ENCODE data around the gene PHLPP1. TPM values are rescaled to one million over a fixed set of nuclear protein-coding genes. Genes with fewer than 3 reads are reported as not detected.

PHLPP1 gene
- total RNA-seq, 2 experiments from 2014 or later = 6.8 to 7.1 TPM

DNA sequence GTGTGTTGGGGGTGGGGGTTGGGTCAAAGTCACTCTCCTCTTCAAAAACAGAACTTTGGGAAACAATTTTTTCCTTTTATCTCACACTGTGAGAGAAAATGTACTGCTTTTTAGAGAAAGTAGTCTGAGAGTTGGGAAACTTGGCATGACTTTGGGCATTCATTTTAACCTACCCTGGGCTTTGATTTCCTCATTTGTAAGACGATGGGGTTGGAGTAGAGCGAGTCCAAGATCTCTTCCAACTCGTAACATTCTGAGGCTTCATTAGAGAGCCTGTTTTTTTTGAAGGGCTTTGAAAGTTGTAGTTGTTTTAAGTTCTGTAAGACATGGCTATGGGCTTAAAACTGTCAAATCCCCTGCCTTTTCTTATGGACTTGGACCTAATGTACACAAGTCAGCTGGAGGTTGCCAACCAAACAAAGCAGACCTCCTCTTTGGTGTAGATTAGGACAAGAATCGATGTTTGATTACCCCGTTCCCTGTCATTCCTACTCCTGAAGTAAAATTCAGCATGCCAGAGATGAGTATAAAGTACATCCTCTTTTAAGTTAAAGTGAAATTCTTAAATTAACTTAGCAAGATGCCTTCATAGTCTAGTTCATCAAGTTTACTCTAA is 8.4 kb downstream of the PHLPP1 start:
- CTCF ChIA-PET = no interaction called here
- no peaks in the 10 kb centered on the region for H3K9me3 ChIP-seq (ENCODE audit: control insufficient read depth in 1 of 2, insufficient read depth in 1 of 2, low read length in 2 of 2)
- H3K27me3 ChIP-seq (ENCODE audit: control insufficient read depth in 1 of 2, insufficient read depth in 2 of 2, low read length in 2 of 2) = no peaks in the 10 kb centered on the region
- Mint-ChIP-seq H3K36me3 (ENCODE audit: low read depth) (no peaks in the 10 kb centered on the region), H3K9me3 (no peaks in the 10 kb centered on the region), H3K4me3 (no peak overlapping the region), H3K27me3 (no peaks in the 10 kb centered on the region), H3K4me1 (ENCODE audit: low read depth) (peaks cover 8% of the 10 kb centered on the region), H3K27ac (no peak overlapping the region)
- H3K4me1 ChIP-seq (ENCODE audit: insufficient read depth, low read length) = no peaks in the 10 kb centered on the region
- no peak for DNase-seq
- no peak overlapping the region for H3K27ac ChIP-seq (ENCODE audit: low read depth in 1 of 2, low read length in 2 of 2)
- H3K36me3 ChIP-seq (ENCODE audit: insufficient read depth, low read length) = no peaks in the 10 kb centered on the region
- POLR2A ChIA-PET = interaction anchor here (1.0 kb wide), 1 partner anchor 9 kb away, joined by 4 read pairs; the partner anchor contains the start of gene PHLPP1
- intact Hi-C loops (cut with DNase I, micrococcal nuclease) = loop anchor here in 1 of 2 experiments (1.0 kb wide), 1 partner anchor 30 kb away; no protein-coding TSS in a partner anchor
- TF ChIP-seq CTCF (IDR thresholded peaks at IDR 0.05) = no peak
- ATAC-seq (ENCODE audit: poor library complexity) = no peak
- no peak overlapping the region for H3K4me3 ChIP-seq (ENCODE audit: low read length)

- POLR2A ChIA-PET = interaction anchor here (0.9 kb wide), 1 partner anchor 11 kb away, joined by 4 read pairs; the partner anchor contains the start of gene PHLPP1
- no peak for ATAC-seq (ENCODE audit: poor library complexity)
- no peaks in the 10 kb centered on the region for H3K4me1 Mint-ChIP-seq (ENCODE audit: low read depth)
- intact Hi-C loops (cut with DNase I, micrococcal nuclease) = no loop called here
- CTCF ChIA-PET = interaction anchor here (1.4 kb wide), 1 partner anchor 11 kb away, joined by 4 read pairs; no protein-coding TSS in a partner anchor
- Histone ChIP-seq H3K4me1 (ENCODE audit: insufficient read depth, low read length) (no peaks in the 10 kb centered on the region), H3K36me3 (ENCODE audit: insufficient read depth, low read length) (no peaks in the 10 kb centered on the region), H3K9me3 (ENCODE audit: control insufficient read depth in 1 of 2, insufficient read depth in 1 of 2, low read length in 2 of 2) (no peaks in the 10 kb centered on the region), H3K27ac (ENCODE audit: low read depth in 1 of 2, low read length in 2 of 2) (no peak overlapping the region), H3K27me3 (ENCODE audit: control insufficient read depth in 1 of 2, insufficient read depth in 2 of 2, low read length in 2 of 2) (no peaks in the 10 kb centered on the region), H3K4me3 (ENCODE audit: low read length) (no peak overlapping the region)
- no peaks in the 10 kb centered on the region for H3K27me3 Mint-ChIP-seq
- no peak overlapping the region for H3K4me3 Mint-ChIP-seq
- TF ChIP-seq CTCF (IDR thresholded peaks at IDR 0.05) = no peak
- H3K27ac Mint-ChIP-seq = no peak overlapping the region
- no peak for DNase-seq
- no peaks in the 10 kb centered on the region for H3K36me3 Mint-ChIP-seq (ENCODE audit: low read depth)
- no peaks in the 10 kb centered on the region for H3K9me3 Mint-ChIP-seq
These were observed 10.6 kb downstream of the PHLPP1 start for GRCh38 chr18:62725896-62726295.

- H3K27ac Mint-ChIP-seq = no peak overlapping the region
- no peaks in the 10 kb centered on the region for H3K36me3 ChIP-seq (ENCODE audit: insufficient read depth, low read length)
- no peak overlapping the region for H3K4me3 ChIP-seq (ENCODE audit: low read length)
- no peak overlapping the region for H3K4me3 Mint-ChIP-seq
- H3K4me1 ChIP-seq (ENCODE audit: insufficient read depth, low read length) = no peaks in the 10 kb centered on the region
- TF ChIP-seq CTCF (IDR thresholded peaks at IDR 0.05) = no peak
- CTCF ChIA-PET = no interaction called here
- no peaks in the 10 kb centered on the region for H3K4me1 Mint-ChIP-seq (ENCODE audit: low read depth)
- DNase-seq (no peak), ATAC-seq (ENCODE audit: poor library complexity) (no peak)
- H3K9me3 Mint-ChIP-seq = peaks cover 7% of the 10 kb centered on the region
- peaks cover 0 to 6% of the 10 kb centered on the region in 2 experiments for H3K9me3 ChIP-seq (ENCODE audit: control insufficient read depth in 1 of 2, insufficient read depth in 1 of 2, low read length in 2 of 2)
- no peaks in the 10 kb centered on the region for H3K27me3 ChIP-seq (ENCODE audit: control insufficient read depth in 1 of 2, insufficient read depth in 2 of 2, low read length in 2 of 2)
- H3K27ac ChIP-seq (ENCODE audit: low read depth in 1 of 2, low read length in 2 of 2) = no peak overlapping the region
- intact Hi-C loops (cut with DNase I, micrococcal nuclease) = no loop called here
- POLR2A ChIA-PET = no interaction called here
- H3K27me3 Mint-ChIP-seq = no peaks in the 10 kb centered on the region
- H3K36me3 Mint-ChIP-seq (ENCODE audit: low read depth) = peaks cover 4% of the 10 kb centered on the region
These were observed 12.9 kb downstream of the PHLPP1 start for GRCh38 chr18:62728254-62728653.
